DOHH2 (cell line): ENCODE results near the gene CEP131.

Experiments
- H3F3A ChIP-seq: fragments of 200-600 bp; sonication (generic), shearing (Covaris generic); 2 replicates; pipeline ENCODE4 v1.6.0; 2016; ENCODE audit warnings: antibody characterized with exemption, mild to moderate bottlenecking; ENCODE audit not compliant: control insufficient read depth, insufficient read depth
- H3K27ac ChIP-seq: fragments of 200-600 bp; sonication (generic); 2 replicates; pipeline ENCODE4 v1.5.1; 2014; ENCODE audit warnings: low read depth, mild to moderate bottlenecking, low read length, moderate library complexity
- H3K27me3 ChIP-seq: fragments of 200-600 bp; sonication (generic); 2 replicates; pipeline ENCODE4 v1.6.1; 2014; ENCODE audit warnings: mild to moderate bottlenecking, low read length, mixed read lengths; ENCODE audit not compliant: control insufficient read depth
- H3K36me3 ChIP-seq: fragments of 200-600 bp; sonication (generic); 2 replicates; pipeline ENCODE4 v1.6.1; 2014; ENCODE audit warnings: mild to moderate bottlenecking, low read length, moderate library complexity, mixed read lengths; ENCODE audit not compliant: control insufficient read depth
- H3K4me1 ChIP-seq: fragments of 200-600 bp; sonication (generic); 2 replicates; pipeline ENCODE4 v1.6.1; 2014; ENCODE audit warnings: mild to moderate bottlenecking, low read length, mixed read lengths; ENCODE audit not compliant: control insufficient read depth
- H3K4me2 ChIP-seq: fragments of 200-600 bp; sonication (generic); 2 replicates; pipeline ENCODE4 v1.6.0; 2014; ENCODE audit warnings: mild to moderate bottlenecking, low read length, moderate library complexity
- H3K4me3 ChIP-seq: fragments of 200-600 bp; sonication (generic); 2 replicates; pipeline ENCODE4 v1.5.1; 2014; ENCODE audit warnings: mild to moderate bottlenecking, low read length, mixed read lengths
- H3K79me2 ChIP-seq: fragments of 200-600 bp; sonication (generic); 2 replicates; pipeline ENCODE4 v1.6.1; 2014; ENCODE audit warnings: mild to moderate bottlenecking, low read length, mixed read lengths; ENCODE audit not compliant: control insufficient read depth
- H3K9me2 ChIP-seq: fragments of 200-600 bp; sonication (generic); replicated peaks from 2 replicates; pipeline ENCODE4 v1.6.1; 2014; ENCODE audit warnings: mild to moderate bottlenecking, low read length, mixed read lengths; ENCODE audit not compliant: control insufficient read depth
- H3K9me3 ChIP-seq: fragments of 200-600 bp; sonication (generic); 2 replicates; pipeline ENCODE4 v1.6.1; 2014; ENCODE audit warnings: antibody characterized with exemption, low read length, mixed read lengths; ENCODE audit not compliant: control insufficient read depth, insufficient read depth
- H4K20me1 ChIP-seq: fragments of 200-600 bp; sonication (generic); 2 replicates; pipeline ENCODE4 v1.6.0; 2014; ENCODE audit warnings: low read depth, mild to moderate bottlenecking, antibody characterized with exemption, low read length, moderate library complexity; ENCODE audit not compliant: control insufficient read depth, insufficient read depth
- CTCF ChIP-seq: fragments of 200-600 bp; sonication (generic); IDR thresholded peaks from one replicate; pipeline ENCODE4 v1.5.1; 2014; ENCODE audit warnings: antibody characterized with exemption, mild to moderate bottlenecking, low read depth, low read length; ENCODE audit not compliant: poor library complexity, severe bottlenecking
- EZH2phosphoT487 ChIP-seq: fragments of 200-600 bp; sonication (generic); IDR thresholded peaks from 2 replicates; pipeline ENCODE4 v1.6.1; 2017; ENCODE audit warnings: borderline replicate concordance, mild to moderate bottlenecking, antibody characterized with exemption, low read length, moderate library complexity, mixed read lengths

The CEP131 gene

GRCh38 chr17:81233811-81234505, 11.2 kb upstream of the CEP131 start:
- Histone ChIP-seq H3K27me3 (no peaks in the 10 kb centered on the region), H3K79me2 (peaks cover 25% of the 10 kb centered on the region), H3K36me3 (peaks cover 25% of the 10 kb centered on the region), H3K9me3 (no peaks in the 10 kb centered on the region), H3K27ac (no peak overlapping the region), H3K4me2 (no peak overlapping the region), H3F3A (no peaks in the 10 kb centered on the region), H3K4me3 (no peak overlapping the region), H3K9me2 (no peaks in the 10 kb centered on the region), H4K20me1 (no peaks in the 10 kb centered on the region), H3K4me1 (peaks cover 16% of the 10 kb centered on the region)
- TF ChIP-seq CTCF (no peak), EZH2phosphoT487 (no peak)

DNA sequence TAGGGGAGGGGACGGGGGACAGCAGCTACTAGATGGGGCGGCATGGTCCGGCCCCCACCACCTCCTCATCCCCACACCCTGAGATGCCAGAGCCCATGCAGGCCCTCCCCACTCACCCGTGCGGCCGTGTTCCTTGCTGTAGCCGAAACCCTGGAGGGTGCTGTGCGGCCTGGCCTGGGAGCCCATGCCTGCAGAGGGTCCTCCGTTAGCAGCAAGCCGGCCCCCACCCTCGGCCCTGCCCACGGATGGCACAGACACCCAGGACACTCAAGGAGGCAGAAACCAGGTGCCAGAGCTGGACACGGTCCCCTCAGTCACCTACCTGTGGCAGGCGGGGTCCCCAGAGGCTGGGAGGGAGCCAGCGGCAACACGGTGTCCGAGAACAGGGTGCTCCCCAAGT, 10.6 kb upstream of the CEP131 start:
- no peak overlapping the region for H3K4me3 ChIP-seq
- TF ChIP-seq CTCF: no peak
- TF ChIP-seq EZH2phosphoT487: no peak
- no peak overlapping the region for H3K4me2 ChIP-seq
- no peaks in the 10 kb centered on the region for H3K27me3 ChIP-seq
- no peaks in the 10 kb centered on the region for H3K9me2 ChIP-seq
- peaks cover 22% of the 10 kb centered on the region for H3K4me1 ChIP-seq
- H3K79me2 ChIP-seq: peaks cover 20% of the 10 kb centered on the region
- H3F3A ChIP-seq: no peaks in the 10 kb centered on the region
- H3K36me3 ChIP-seq: peaks cover 25% of the 10 kb centered on the region
- no peaks in the 10 kb centered on the region for H3K9me3 ChIP-seq
- H3K27ac ChIP-seq: no peak overlapping the region
- no peaks in the 10 kb centered on the region for H4K20me1 ChIP-seq

DNA sequence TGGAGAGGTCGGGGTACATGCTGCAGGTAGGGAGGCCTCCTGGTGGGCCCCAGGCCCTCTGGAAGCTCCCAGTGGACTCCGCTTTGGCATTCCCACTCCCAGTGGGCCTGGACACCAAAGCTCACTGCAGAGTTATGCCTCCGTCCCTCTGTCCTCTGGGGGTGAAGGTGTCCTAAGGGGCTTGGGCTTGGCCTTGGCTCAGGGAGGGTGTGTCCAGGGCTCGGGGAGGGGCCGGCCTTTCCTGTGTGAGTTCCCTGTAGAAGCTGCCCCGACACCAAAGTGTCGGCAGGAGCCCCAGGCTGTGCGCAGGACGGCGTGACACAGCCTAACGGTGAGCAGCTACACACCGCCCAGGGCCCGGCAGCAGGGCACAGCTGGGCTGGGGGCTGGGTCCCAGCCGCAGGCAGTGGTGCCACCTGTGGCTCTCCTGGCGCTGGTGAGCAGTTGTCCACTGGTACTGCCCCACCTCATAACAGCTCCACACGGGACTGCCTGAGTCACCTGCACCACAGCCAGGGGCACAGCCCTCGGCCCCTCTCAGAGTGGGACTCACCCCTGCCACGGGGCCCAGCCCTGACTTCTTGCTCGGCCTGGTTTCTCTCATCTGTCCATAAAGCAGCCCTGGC, 10.0 kb upstream of the CEP131 start:
- peaks cover 22% of the 10 kb centered on the region for H3K4me1 ChIP-seq
- H3K79me2 ChIP-seq: peaks cover 14% of the 10 kb centered on the region
- H3K9me3 ChIP-seq: no peaks in the 10 kb centered on the region
- TF ChIP-seq EZH2phosphoT487: no peak
- TF ChIP-seq CTCF: no peak
- no peaks in the 10 kb centered on the region for H3K9me2 ChIP-seq
- no peak overlapping the region for H3K4me3 ChIP-seq
- no peak overlapping the region for H3K4me2 ChIP-seq
- H3K27me3 ChIP-seq: no peaks in the 10 kb centered on the region
- peaks cover 3% of the 10 kb centered on the region; the same call in 1 of the 2 replicates for H3F3A ChIP-seq
- H4K20me1 ChIP-seq: no peaks in the 10 kb centered on the region
- H3K36me3 ChIP-seq: peaks cover 25% of the 10 kb centered on the region
- H3K27ac ChIP-seq: no peak overlapping the region
